ENCODE measurements around the gene RSRC1.

- TF ChIP-seq, protein P1, sequence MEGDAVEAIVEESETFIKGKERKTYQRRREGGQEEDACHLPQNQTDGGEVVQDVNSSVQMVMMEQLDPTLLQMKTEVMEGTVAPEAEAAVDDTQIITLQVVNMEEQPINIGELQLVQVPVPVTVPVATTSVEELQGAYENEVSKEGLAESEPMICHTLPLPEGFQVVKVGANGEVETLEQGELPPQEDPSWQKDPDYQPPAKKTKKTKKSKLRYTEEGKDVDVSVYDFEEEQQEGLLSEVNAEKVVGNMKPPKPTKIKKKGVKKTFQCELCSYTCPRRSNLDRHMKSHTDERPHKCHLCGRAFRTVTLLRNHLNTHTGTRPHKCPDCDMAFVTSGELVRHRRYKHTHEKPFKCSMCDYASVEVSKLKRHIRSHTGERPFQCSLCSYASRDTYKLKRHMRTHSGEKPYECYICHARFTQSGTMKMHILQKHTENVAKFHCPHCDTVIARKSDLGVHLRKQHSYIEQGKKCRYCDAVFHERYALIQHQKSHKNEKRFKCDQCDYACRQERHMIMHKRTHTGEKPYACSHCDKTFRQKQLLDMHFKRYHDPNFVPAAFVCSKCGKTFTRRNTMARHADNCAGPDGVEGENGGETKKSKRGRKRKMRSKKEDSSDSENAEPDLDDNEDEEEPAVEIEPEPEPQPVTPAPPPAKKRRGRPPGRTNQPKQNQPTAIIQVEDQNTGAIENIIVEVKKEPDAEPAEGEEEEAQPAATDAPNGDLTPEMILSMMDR (IDR thresholded peaks at IDR 0.05 in 8 of 11, conservative IDR thresholded peaks at IDR 0.05 in 3 of 11) = no peak
- TF ChIP-seq POLR2AphosphoS5 (IDR thresholded peaks at IDR 0.05) = no peak
Observed at GRCh38 chr3:158460926-158461325, 351.0 kb downstream of the RSRC1 start.

Measured in spleen (tissue), 7 donors.